ENCODE data around the gene ZCCHC7.

- no peak for TF ChIP-seq REST (IDR thresholded peaks at IDR 0.05; ENCODE audit: low read depth, low read length)
- no peak for TF ChIP-seq CTCF (IDR thresholded peaks at IDR 0.05 in 2 of 3, conservative IDR thresholded peaks at IDR 0.05 in 1 of 3; ENCODE audit: control insufficient read depth in 2 of 3, extremely low read depth in 1 of 3, insufficient read depth in 1 of 3, low read depth in 3 of 3, low read length in 3 of 3)
- no peak for TF ChIP-seq ZBTB4 (CRISPR knock-in tag; IDR thresholded peaks at IDR 0.05)
- no peak for TF ChIP-seq JUND (IDR thresholded peaks at IDR 0.05; ENCODE audit: low read depth, low read length)
These were observed 37.5 kb downstream of the ZCCHC7 start for GRCh38 chr9:37157726-37158377.

All from GM12878 (cell line).